CD14-positive monocyte (primary cell): ENCODE results near the gene FNDC3B. TPM values are rescaled to one million over a fixed set of nuclear protein-coding genes. Genes with fewer than 3 reads are reported as not detected.

ENCODE experiments used
- DNase-seq, 3 donors: peaks; one replicate each; pipeline ENCODE4 v3.0.0-alpha.2; 2011 to 2022
- H2AFZ ChIP-seq: 2 replicates; pipeline ENCODE4 v1.6.0; 2012; ENCODE audit warnings: mild to moderate bottlenecking, low read depth, low read length, inconsistent platforms; ENCODE audit not compliant: insufficient read depth, poor library complexity, severe bottlenecking
- H3K27ac ChIP-seq, 2 donors: 1 replicate in 1 of 2; 2 replicates in 1 of 2; pipeline ENCODE4 v1.5.1; 2012 to 2013; ENCODE audit warnings: low read length in 2 of 2, control low read depth in 1 of 2, inconsistent platforms in 1 of 2, low read depth in 1 of 2, mild to moderate bottlenecking in 1 of 2
- H3K27me3 ChIP-seq, 2 donors: one replicate each; pipeline versions ENCODE4 v1.6.0 to v1.6.1; 2011 to 2013; ENCODE audit warnings: low read length in 2 of 2; ENCODE audit not compliant: control insufficient read depth in 2 of 2, insufficient read depth in 2 of 2
- H3K36me3 ChIP-seq, 2 donors: replicated peaks in 1 of 2; 1 replicate in 1 of 2; 2 replicates in 1 of 2; pipeline versions ENCODE4 v1.5.1 to v1.6.1; 2012 to 2013; ENCODE audit warnings: low read length in 2 of 2, control low read depth in 1 of 2, inconsistent platforms in 1 of 2, mild to moderate bottlenecking in 1 of 2; ENCODE audit not compliant: insufficient read depth in 2 of 2, control insufficient read depth in 1 of 2
- H3K4me1 ChIP-seq, 2 donors: 1 replicate in 1 of 2; 2 replicates in 1 of 2; pipeline versions ENCODE4 v1.5.1 to v1.6.1; 2012 to 2013; ENCODE audit warnings: low read length in 2 of 2, control low read depth in 1 of 2, inconsistent platforms in 1 of 2, mild to moderate bottlenecking in 1 of 2, moderate library complexity in 1 of 2; ENCODE audit not compliant: insufficient read depth in 2 of 2, control insufficient read depth in 1 of 2
- H3K4me2 ChIP-seq: replicated peaks from 2 replicates; pipeline ENCODE3; 2012; ENCODE audit warnings: low read length, moderate library complexity, mild to moderate bottlenecking; ENCODE audit not compliant: poor library complexity, severe bottlenecking; ENCODE audit errors: extremely low read depth
- H3K4me3 ChIP-seq, 3 experiments: fragments of 200-600 bp in 1 of 3; sonication (generic) in 1 of 3; replicated peaks in 1 of 3; 1 replicate in 2 of 3; 2 replicates in 1 of 3; pipeline ENCODE4 v1.5.1; 2011 to 2013; ENCODE audit warnings: low read length in 3 of 3, mild to moderate bottlenecking in 3 of 3, control low read depth in 2 of 3, low read depth in 2 of 3, inconsistent platforms in 1 of 3, moderate library complexity in 1 of 3
- H3K79me2 ChIP-seq: 2 replicates; pipeline ENCODE4 v1.6.0; 2012; ENCODE audit warnings: mild to moderate bottlenecking, control low read depth, inconsistent platforms, low read length, moderate library complexity; ENCODE audit not compliant: insufficient read depth
- H3K9ac ChIP-seq: 2 replicates; pipeline ENCODE4 v1.6.0; 2017; ENCODE audit warnings: low read length, mild to moderate bottlenecking; ENCODE audit not compliant: insufficient read depth, poor library complexity, severe bottlenecking
- H3K9me3 ChIP-seq, 2 donors: replicated peaks in 1 of 2; 1 replicate in 1 of 2; 2 replicates in 1 of 2; pipeline versions ENCODE4 v1.5.1 to v1.6.1; 2012 to 2013; ENCODE audit warnings: low read length in 2 of 2, control low read depth in 1 of 2; ENCODE audit not compliant: control insufficient read depth in 1 of 2, insufficient read depth in 1 of 2
- H4K20me1 ChIP-seq: 2 replicates; pipeline ENCODE4 v1.6.0; 2012; ENCODE audit warnings: mild to moderate bottlenecking, low read length, control low read depth, moderate library complexity; ENCODE audit not compliant: insufficient read depth
- H3K27ac Mint-ChIP-seq, 7 donors: one replicate each; pipeline ENCODE4 v1.8.0; 2020; ENCODE audit warnings: mild to moderate bottlenecking in 7 of 7, mixed read lengths in 7 of 7, moderate library complexity in 6 of 7, inconsistent platforms in 2 of 7
- H3K27me3 Mint-ChIP-seq, 3 donors: one replicate each; pipeline ENCODE4 v1.8.0; 2021 to 2022; ENCODE audit warnings: low read depth in 3 of 3, mild to moderate bottlenecking in 3 of 3, mixed read lengths in 3 of 3, moderate library complexity in 3 of 3, inconsistent platforms in 1 of 3
- H3K36me3 Mint-ChIP-seq, 2 donors: one replicate each; pipeline ENCODE4 v1.8.0; 2020; ENCODE audit warnings: mixed read lengths in 2 of 2, inconsistent platforms in 1 of 2, mild to moderate bottlenecking in 1 of 2
- H3K4me1 Mint-ChIP-seq: one replicate; pipeline ENCODE4 v1.8.0; 2020; ENCODE audit warnings: mild to moderate bottlenecking, mixed read lengths
- H3K4me3 Mint-ChIP-seq, 2 donors: one replicate each; pipeline ENCODE4 v1.8.0; 2020; ENCODE audit warnings: mild to moderate bottlenecking in 2 of 2, mixed read lengths in 2 of 2, moderate library complexity in 1 of 2
- H3K9me3 Mint-ChIP-seq, 7 donors: one replicate each; pipeline ENCODE4 v1.8.0; 2020 to 2022; ENCODE audit warnings: mixed read lengths in 7 of 7, mild to moderate bottlenecking in 6 of 7, moderate library complexity in 6 of 7, inconsistent platforms in 2 of 7
- CTCF ChIP-seq: fragments of 200-600 bp; IDR thresholded peaks from one replicate; pipeline ENCODE4 v1.8.0; 2022; ENCODE audit warnings: antibody characterized with exemption, mild to moderate bottlenecking
- WGBS: methylation state at CpG from one replicate; pipeline ENCODE4 v1.1.5; 2013; ENCODE audit warnings: missing lambda C conversion rate; ENCODE audit not compliant: insufficient coverage; 5-methylcytosine and 5-hydroxymethylcytosine counted together
- intact Hi-C, 2 donors: fragments of 100-400 bp; cut with micrococcal nuclease; formaldehyde crosslinking; loops; one replicate each; pipeline versions ENCODE4 v1.15.0 to v1.15.1; 2023
- polyA plus RNA-seq, 3 donors: library from polyadenylated mRNA; depleted of rRNA in 1 of 3; unstranded in 2 of 3; stranded (reverse) in 1 of 3; fragments of 300-500 nt in 2 of 3; fragments of >200 nt in 1 of 3; fragmentation: Illumina TruSeq in 2 of 3; gene quantifications; 1 replicate in 2 of 3; 2 replicates in 1 of 3; pipeline ENCODE4 v1.2.3, GENCODE V29; 2012 to 2021

FNDC3B gene
- polyA plus RNA-seq, 3 donors: 19.6 to 36.1 (median 25.7) TPM

- H3K27ac ChIP-seq: peak overlapping the region in 1 of 2 donors; percentile 71
- H3K4me3 ChIP-seq: peak overlapping the region in 1 of 3 experiments; percentile 47
- Mint-ChIP-seq H3K27ac (peak overlapping the region in 6 of 7 donors; percentile 22 to 72 (median 51)), H3K36me3 (peaks cover 17 to 36% of the 10 kb centered on the region in 2 donors), H3K9me3 (no peaks in the 10 kb centered on the region), H3K4me3 (peak overlapping the region; percentile 32 to 42), H3K4me1 (peaks cover 89% of the 10 kb centered on the region), H3K27me3 (no peaks in the 10 kb centered on the region)
- no peaks in the 10 kb centered on the region for H3K27me3 ChIP-seq
- peak overlapping the region; percentile 47 for H3K4me2 ChIP-seq
- TF ChIP-seq CTCF: no peak
- no peaks in the 10 kb centered on the region for H3K36me3 ChIP-seq
- H3K4me1 ChIP-seq: peaks cover 70 to 82% of the 10 kb centered on the region in 2 donors
- H3K9me3 ChIP-seq: no peaks in the 10 kb centered on the region
- H2AFZ ChIP-seq: no peak overlapping the region
- intact Hi-C loops: loop anchor here in 1 of 2 donors (5.0 kb wide), 1 partner anchor 37 kb away; no protein-coding TSS in a partner anchor
- no peak for DNase-seq
- peaks cover 99% of the 10 kb centered on the region for H3K79me2 ChIP-seq
- WGBS: 24% methylated on average over 2 of the region's 6 CpGs
- peaks cover 74% of the 10 kb centered on the region for H4K20me1 ChIP-seq
- peak overlapping the region; percentile 0 for H3K9ac ChIP-seq
These were observed 30.9 kb downstream of the FNDC3B start for GRCh38 chr3:172070269-172070668.

GRCh38 chr3:172070802-172071201 lies 31.4 kb downstream of the FNDC3B start:
- Histone ChIP-seq H3K27me3 (no peaks in the 10 kb centered on the region), H3K4me2 (peak overlapping the region; percentile 47), H2AFZ (no peak overlapping the region), H3K4me3 (peak overlapping the region in 1 of 3 experiments; percentile 47), H3K27ac (peak overlapping the region in 1 of 2 donors; percentile 71), H3K9ac (peak overlapping the region; percentile 0), H4K20me1 (peaks cover 72% of the 10 kb centered on the region), H3K79me2 (peaks cover 99% of the 10 kb centered on the region), H3K36me3 (no peaks in the 10 kb centered on the region), H3K4me1 (peaks cover 70 to 82% of the 10 kb centered on the region in 2 donors), H3K9me3 (no peaks in the 10 kb centered on the region)
- Mint-ChIP-seq H3K27me3 (no peaks in the 10 kb centered on the region), H3K4me1 (peaks cover 89% of the 10 kb centered on the region), H3K27ac (peak overlapping the region in 5 of 7 donors; percentile 22 to 72 (median 58)), H3K9me3 (no peaks in the 10 kb centered on the region), H3K36me3 (peaks cover 19 to 35% of the 10 kb centered on the region in 2 donors), H3K4me3 (peak overlapping the region in 1 of 2 donors; percentile 42)
- no peak for DNase-seq
- intact Hi-C loops: loop anchor here in 1 of 2 donors (5.0 kb wide), 1 partner anchor 36 kb away; no protein-coding TSS in a partner anchor
- TF ChIP-seq CTCF: no peak
- WGBS: no CpG with 5 or more reads among the region's 2 CpGs
